GM12878 (cell line): ENCODE data around the gene INPP5D.
A peak's percentile ranks its signal among the peaks of the same experiment; 100 is the strongest.

Experiments used
- ATF7 ChIP-seq: fragments of 450-650 bp; IDR thresholded peaks from 2 replicates; pipeline ENCODE4 v1.6.1; 2016; ENCODE audit warnings: low read depth, mild to moderate bottlenecking
- CHD2 ChIP-seq: IDR thresholded peaks from 2 replicates; pipeline ENCODE4 v1.6.1; 2011; ENCODE audit warnings: low read depth, low read length, improper control_type of control experiment, borderline replicate concordance
- CTCF ChIP-seq, 3 experiments: IDR thresholded peaks in 2 of 3; conservative IDR thresholded peaks in 1 of 3; 2 replicates each; pipeline ENCODE4 v1.5.1; 2011; ENCODE audit warnings: low read depth in 3 of 3, low read length in 3 of 3, mild to moderate bottlenecking in 3 of 3, control low read depth in 2 of 3, moderate library complexity in 2 of 3, inconsistent platforms in 1 of 3, mixed read lengths in 1 of 3; ENCODE audit not compliant: control insufficient read depth in 2 of 3, insufficient read depth in 1 of 3; ENCODE audit errors: extremely low read depth in 1 of 3
- EGR1 ChIP-seq, 2 experiments: IDR thresholded peaks; 1 replicate in 1 of 2; 2 replicates in 1 of 2; pipeline ENCODE4 v1.6.1; 2011 to 2012; ENCODE audit warnings: low read depth in 2 of 2, low read length in 2 of 2, borderline replicate concordance in 1 of 2, mild to moderate bottlenecking in 1 of 2, moderate library complexity in 1 of 2
- TF ChIP-seq, protein P1 (sequence below): IDR thresholded peaks from 2 replicates; pipeline ENCODE4 v1.6.1; 2011; ENCODE audit warnings: low read depth, mild to moderate bottlenecking, low read length, moderate library complexity, borderline replicate concordance; ENCODE audit errors: extremely low read depth
- TF ChIP-seq, protein P2 (sequence below): fragments of 450-650 bp; IDR thresholded peaks from 2 replicates; pipeline ENCODE4 v1.6.1; 2017; ENCODE audit warnings: mild to moderate bottlenecking

DNA sequence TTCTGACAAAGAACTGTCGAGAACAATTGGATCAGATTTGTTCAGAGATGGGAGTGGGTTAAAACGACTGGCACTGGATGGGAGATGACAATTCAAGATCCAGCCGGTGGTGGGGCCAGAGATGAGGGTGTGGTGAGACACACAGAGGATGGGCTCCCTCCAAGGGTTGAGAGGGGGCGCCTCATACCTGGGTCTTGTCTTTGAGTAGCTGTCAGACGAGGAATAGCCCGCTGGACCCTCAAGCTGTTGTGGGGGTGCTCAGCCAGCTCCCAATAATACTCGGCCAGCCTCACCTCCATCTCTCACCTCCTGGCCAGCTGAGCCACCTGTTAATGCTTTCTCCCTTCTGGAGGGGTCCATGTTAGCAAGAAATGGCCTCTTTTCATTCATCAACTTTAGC, 14.0 kb downstream of the INPP5D start:
- no peak for TF ChIP-seq ATF7
- TF ChIP-seq, protein P1, sequence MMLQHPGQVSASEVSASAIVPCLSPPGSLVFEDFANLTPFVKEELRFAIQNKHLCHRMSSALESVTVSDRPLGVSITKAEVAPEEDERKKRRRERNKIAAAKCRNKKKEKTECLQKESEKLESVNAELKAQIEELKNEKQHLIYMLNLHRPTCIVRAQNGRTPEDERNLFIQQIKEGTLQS, result no peak
- 0 out of 6 replicates have a peak, but pooled peaks of 1 of the 3 experiments have one; percentile 5 for TF ChIP-seq CTCF (IDR thresholded peaks at IDR 0.05 in 2 of 3, conservative IDR thresholded peaks at IDR 0.05 in 1 of 3; ENCODE audit: control insufficient read depth in 2 of 3, extremely low read depth in 1 of 3, insufficient read depth in 1 of 3, low read depth in 3 of 3, low read length in 3 of 3)
- TF ChIP-seq EGR1 (IDR thresholded peaks at IDR 0.05; ENCODE audit: borderline replicate concordance in 1 of 2, low read depth in 2 of 2, low read length in 2 of 2), result no peak
- TF ChIP-seq CHD2, result no peak
- TF ChIP-seq, protein P2, sequence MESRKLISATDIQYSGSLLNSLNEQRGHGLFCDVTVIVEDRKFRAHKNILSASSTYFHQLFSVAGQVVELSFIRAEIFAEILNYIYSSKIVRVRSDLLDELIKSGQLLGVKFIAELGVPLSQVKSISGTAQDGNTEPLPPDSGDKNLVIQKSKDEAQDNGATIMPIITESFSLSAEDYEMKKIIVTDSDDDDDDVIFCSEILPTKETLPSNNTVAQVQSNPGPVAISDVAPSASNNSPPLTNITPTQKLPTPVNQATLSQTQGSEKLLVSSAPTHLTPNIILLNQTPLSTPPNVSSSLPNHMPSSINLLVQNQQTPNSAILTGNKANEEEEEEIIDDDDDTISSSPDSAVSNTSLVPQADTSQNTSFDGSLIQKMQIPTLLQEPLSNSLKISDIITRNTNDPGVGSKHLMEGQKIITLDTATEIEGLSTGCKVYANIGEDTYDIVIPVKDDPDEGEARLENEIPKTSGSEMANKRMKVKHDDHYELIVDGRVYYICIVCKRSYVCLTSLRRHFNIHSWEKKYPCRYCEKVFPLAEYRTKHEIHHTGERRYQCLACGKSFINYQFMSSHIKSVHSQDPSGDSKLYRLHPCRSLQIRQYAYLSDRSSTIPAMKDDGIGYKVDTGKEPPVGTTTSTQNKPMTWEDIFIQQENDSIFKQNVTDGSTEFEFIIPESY, result no peak
